RWPE2 (cell line): ENCODE results near the gene PPDPF.

Experiments
- ATAC-seq: fragments of 200-7000 bp; cut with Tn5 transposase; 3 replicates; pipeline ENCODE4 v1.9.1; 2021; ENCODE audit warnings: low read depth
- DNase-seq: peaks from one replicate; pipeline ENCODE4 v3.0.0-alpha.2; 2020; ENCODE audit warnings: low spot score
- H3K27ac ChIP-seq: fragments of 450-650 bp; 2 replicates; pipeline ENCODE4 v1.5.1; 2017; ENCODE audit warnings: mild to moderate bottlenecking; ENCODE audit not compliant: poor library complexity, severe bottlenecking
- H3K27me3 ChIP-seq: fragments of 250-450 bp; sonication (Bioruptor Pico); 2 replicates; pipeline ENCODE4 v1.5.1; 2021; ENCODE audit warnings: mild to moderate bottlenecking, moderate library complexity; ENCODE audit not compliant: insufficient read depth, poor library complexity, severe bottlenecking
- H3K36me3 ChIP-seq: fragments of 250-450 bp; sonication (Bioruptor Pico); 2 replicates; pipeline ENCODE4 v1.5.1; 2020; ENCODE audit warnings: low read depth, mild to moderate bottlenecking, moderate library complexity
- H3K4me1 ChIP-seq: fragments of 250-450 bp; sonication (Bioruptor Pico); 2 replicates; pipeline ENCODE4 v1.5.1; 2021; ENCODE audit warnings: mild to moderate bottlenecking, moderate library complexity; ENCODE audit not compliant: insufficient read depth, poor library complexity, severe bottlenecking
- H3K4me3 ChIP-seq: fragments of 250-450 bp; sonication (Bioruptor Pico); 2 replicates; pipeline ENCODE4 v1.5.1; 2021; ENCODE audit warnings: mild to moderate bottlenecking, moderate library complexity; ENCODE audit not compliant: severe bottlenecking
- H3K9me3 ChIP-seq: fragments of 250-450 bp; sonication (Bioruptor Pico); 2 replicates; pipeline ENCODE4 v1.5.1; 2021; ENCODE audit warnings: mild to moderate bottlenecking, moderate library complexity; ENCODE audit not compliant: severe bottlenecking
- TF ChIP-seq, protein P1 (sequence below): fragments of 450-650 bp; IDR thresholded peaks from one replicate; pipeline ENCODE4 v1.5.1; 2017; ENCODE audit warnings: mild to moderate bottlenecking, moderate library complexity; ENCODE audit not compliant: poor library complexity, severe bottlenecking

PPDPF gene

GRCh38 chr20:63497138-63497945 is 23.2 kb upstream of the PPDPF start:
- Histone ChIP-seq H3K9me3 (no peaks in the 10 kb centered on the region), H3K27me3 (peaks cover 23% of the 10 kb centered on the region), H3K4me1 (no peaks in the 10 kb centered on the region), H3K36me3 (no peaks in the 10 kb centered on the region), H3K4me3 (no peak overlapping the region), H3K27ac (no peak overlapping the region)
- ATAC-seq, result no peak
- no peak for DNase-seq
- TF ChIP-seq, protein P1, sequence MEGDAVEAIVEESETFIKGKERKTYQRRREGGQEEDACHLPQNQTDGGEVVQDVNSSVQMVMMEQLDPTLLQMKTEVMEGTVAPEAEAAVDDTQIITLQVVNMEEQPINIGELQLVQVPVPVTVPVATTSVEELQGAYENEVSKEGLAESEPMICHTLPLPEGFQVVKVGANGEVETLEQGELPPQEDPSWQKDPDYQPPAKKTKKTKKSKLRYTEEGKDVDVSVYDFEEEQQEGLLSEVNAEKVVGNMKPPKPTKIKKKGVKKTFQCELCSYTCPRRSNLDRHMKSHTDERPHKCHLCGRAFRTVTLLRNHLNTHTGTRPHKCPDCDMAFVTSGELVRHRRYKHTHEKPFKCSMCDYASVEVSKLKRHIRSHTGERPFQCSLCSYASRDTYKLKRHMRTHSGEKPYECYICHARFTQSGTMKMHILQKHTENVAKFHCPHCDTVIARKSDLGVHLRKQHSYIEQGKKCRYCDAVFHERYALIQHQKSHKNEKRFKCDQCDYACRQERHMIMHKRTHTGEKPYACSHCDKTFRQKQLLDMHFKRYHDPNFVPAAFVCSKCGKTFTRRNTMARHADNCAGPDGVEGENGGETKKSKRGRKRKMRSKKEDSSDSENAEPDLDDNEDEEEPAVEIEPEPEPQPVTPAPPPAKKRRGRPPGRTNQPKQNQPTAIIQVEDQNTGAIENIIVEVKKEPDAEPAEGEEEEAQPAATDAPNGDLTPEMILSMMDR, result no peak

GRCh38 chr20:63497946-63498935 is 22.3 kb upstream of the PPDPF start:
- Histone ChIP-seq H3K4me3 (peak overlapping the region; percentile 26), H3K36me3 (no peaks in the 10 kb centered on the region), H3K9me3 (no peaks in the 10 kb centered on the region), H3K27ac (no peak overlapping the region), H3K4me1 (no peaks in the 10 kb centered on the region), H3K27me3 (peaks cover 27% of the 10 kb centered on the region)
- no peak for DNase-seq
- TF ChIP-seq, protein P1, result no peak
- peak; percentile 61 for ATAC-seq

DNA sequence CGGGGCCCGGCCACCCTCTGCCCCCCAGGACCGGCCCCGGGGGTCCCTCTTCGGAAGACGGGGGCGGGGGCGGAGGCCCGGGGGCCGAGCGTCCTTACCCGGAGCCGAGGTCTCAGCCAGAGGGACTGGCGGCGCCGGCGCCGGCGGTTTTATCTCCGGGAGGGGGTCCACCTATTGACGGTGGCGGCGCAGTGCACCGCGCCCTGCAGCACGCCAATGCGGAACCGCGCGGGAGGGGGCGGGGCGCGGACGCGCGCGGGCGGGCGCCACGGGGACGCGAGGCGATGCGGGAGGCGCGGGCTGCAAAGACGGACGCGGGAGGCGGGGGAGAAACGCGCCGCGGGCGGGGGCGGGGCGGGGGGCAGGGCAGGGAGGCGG is 21.6 kb upstream of the PPDPF start, which contains the start of gene EEF1A2:
EEF1A2 (minus strand) TSS at position 124 of the 378 bp plus-strand sequence. CDS start 1,320 bp downstream, outside the sequence.
- no peak for DNase-seq
- Histone ChIP-seq H3K27me3 (peaks cover 27% of the 10 kb centered on the region), H3K4me1 (no peaks in the 10 kb centered on the region), H3K4me3 (peak within 1 kb of the TSS; percentile 26), H3K36me3 (no peaks in the 10 kb centered on the region), H3K9me3 (no peaks in the 10 kb centered on the region), H3K27ac (no peak within 1 kb of the TSS)
- ATAC-seq, result no peak
- TF ChIP-seq, protein P1, result peak; percentile 34

- TF ChIP-seq, protein P1, result no peak
- Histone ChIP-seq H3K4me1 (no peaks in the 10 kb centered on the region), H3K4me3 (peak overlapping the region; percentile 5), H3K27me3 (peaks cover 27% of the 10 kb centered on the region), H3K9me3 (no peaks in the 10 kb centered on the region), H3K27ac (no peak overlapping the region), H3K36me3 (no peaks in the 10 kb centered on the region)
- DNase-seq (no peak), ATAC-seq (no peak)
Measured at GRCh38 chr20:63499338-63499969, 21.1 kb upstream of the PPDPF start.
